OCI-LY3 (cell line): ENCODE data around the gene KIF25.

ENCODE experiments used
- EZH2phosphoT487 ChIP-seq: fragments of 200-600 bp; shearing (Covaris generic); IDR thresholded peaks from 2 replicates; pipeline ENCODE4 v1.6.1; 2018; ENCODE audit warnings: antibody characterized with exemption, mixed run types, low read depth
- TF ChIP-seq, protein P1 (sequence below): fragments of 200-600, 300-600 bp; sonication (generic); IDR thresholded peaks from 2 replicates; pipeline ENCODE4 v1.5.1; 2014; ENCODE audit warnings: antibody characterized with exemption, low read length, low read depth

DNA sequence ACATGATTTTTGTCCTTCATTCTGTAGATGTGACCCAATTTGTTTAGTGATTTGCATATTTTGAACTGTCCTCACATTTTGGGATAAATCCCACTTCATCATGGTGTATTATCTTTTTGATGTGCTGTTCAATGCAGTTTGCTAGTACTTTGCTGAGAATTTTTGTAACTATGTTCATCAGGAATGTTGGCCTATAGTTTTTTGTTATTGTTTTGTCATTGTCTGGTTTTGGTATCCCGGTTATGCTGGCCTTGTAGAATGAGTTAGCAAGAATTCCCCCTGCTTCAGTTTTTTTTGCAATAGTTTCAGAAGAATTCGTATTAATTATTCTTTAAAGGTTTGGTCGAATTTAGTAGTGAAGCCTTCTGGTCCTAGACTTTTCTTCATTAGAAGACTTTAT, 11.9 kb downstream of the KIF25 start:
- TF ChIP-seq, protein P1, sequence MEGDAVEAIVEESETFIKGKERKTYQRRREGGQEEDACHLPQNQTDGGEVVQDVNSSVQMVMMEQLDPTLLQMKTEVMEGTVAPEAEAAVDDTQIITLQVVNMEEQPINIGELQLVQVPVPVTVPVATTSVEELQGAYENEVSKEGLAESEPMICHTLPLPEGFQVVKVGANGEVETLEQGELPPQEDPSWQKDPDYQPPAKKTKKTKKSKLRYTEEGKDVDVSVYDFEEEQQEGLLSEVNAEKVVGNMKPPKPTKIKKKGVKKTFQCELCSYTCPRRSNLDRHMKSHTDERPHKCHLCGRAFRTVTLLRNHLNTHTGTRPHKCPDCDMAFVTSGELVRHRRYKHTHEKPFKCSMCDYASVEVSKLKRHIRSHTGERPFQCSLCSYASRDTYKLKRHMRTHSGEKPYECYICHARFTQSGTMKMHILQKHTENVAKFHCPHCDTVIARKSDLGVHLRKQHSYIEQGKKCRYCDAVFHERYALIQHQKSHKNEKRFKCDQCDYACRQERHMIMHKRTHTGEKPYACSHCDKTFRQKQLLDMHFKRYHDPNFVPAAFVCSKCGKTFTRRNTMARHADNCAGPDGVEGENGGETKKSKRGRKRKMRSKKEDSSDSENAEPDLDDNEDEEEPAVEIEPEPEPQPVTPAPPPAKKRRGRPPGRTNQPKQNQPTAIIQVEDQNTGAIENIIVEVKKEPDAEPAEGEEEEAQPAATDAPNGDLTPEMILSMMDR = no peak
- no peak for TF ChIP-seq EZH2phosphoT487
